SK-N-SH (cell line): ENCODE data around the gene ECE1. TPM values are rescaled to one million over a fixed set of nuclear protein-coding genes. Genes with fewer than 3 reads are reported as not detected.
A peak's percentile ranks its signal among the peaks of the same experiment; 100 is the strongest.

Source experiments
- CTCF ChIA-PET: fragments of 300-600, 350-600 bp; formaldehyde crosslinking; extraction: SDS; loops from one replicate; lab custom pipeline; 2021; lab: Yijun Ruan, JAX
- POLR2A ChIA-PET: fragments of 350-600 bp; sonication (Branson Sonifier 250); formaldehyde crosslinking; extraction: SDS; loops from one replicate; lab custom pipeline; 2020; ENCODE audit warnings: antibody characterized with exemption, inconsistent platforms; lab: Yijun Ruan, JAX
- DNase-seq: peaks from one replicate; pipeline ENCODE4 v3.0.0; 2012
- H2AFZ ChIP-seq: fragments of 200-600 bp; sonication (generic); 2 replicates; pipeline ENCODE4 v1.8.1; 2016; ENCODE audit warnings: antibody characterized with exemption, mild to moderate bottlenecking, low read depth
- H3F3A ChIP-seq: fragments of 200-600 bp; sonication (generic); replicated peaks from 2 replicates; pipeline ENCODE3; 2016; ENCODE audit warnings: antibody characterized with exemption, mild to moderate bottlenecking; ENCODE audit not compliant: insufficient read depth
- H3K27ac ChIP-seq, 2 experiments: fragments of 200-500 bp in 1 of 2; fragments of 200-600 bp in 1 of 2; sonication (Bioruptor generic) in 1 of 2; sonication (generic), shearing (Covaris generic) in 1 of 2; 2 replicates each; pipeline versions ENCODE4 v1.5.1 to v1.6.1; 2014 to 2016; ENCODE audit warnings: low read depth in 2 of 2, inconsistent platforms in 1 of 2, low read length in 1 of 2, mild to moderate bottlenecking in 1 of 2, mixed read lengths in 1 of 2
- H3K27me3 ChIP-seq: fragments of 200-600 bp; sonication (generic), shearing (Covaris generic); 2 replicates; pipeline ENCODE4 v1.6.1; 2016; ENCODE audit warnings: mixed run types; ENCODE audit not compliant: insufficient read depth
- H3K36me3 ChIP-seq, 2 experiments: fragments of 200-500 bp in 1 of 2; fragments of 200-600 bp in 1 of 2; sonication (Bioruptor generic) in 1 of 2; sonication (generic) in 1 of 2; replicated peaks in 1 of 2; 2 replicates each; pipeline versions ENCODE3 to v1.5.1; 2014 to 2016; ENCODE audit warnings: low read length in 1 of 2, mild to moderate bottlenecking in 1 of 2; ENCODE audit not compliant: insufficient read depth in 2 of 2, control insufficient read depth in 1 of 2
- H3K4me1 ChIP-seq, 2 experiments: fragments of 200-500 bp in 1 of 2; fragments of 200-600 bp in 1 of 2; sonication (Bioruptor generic) in 1 of 2; sonication (generic), shearing (Covaris generic) in 1 of 2; 2 replicates each; pipeline versions ENCODE4 v1.5.1 to v1.6.1; 2014 to 2016; ENCODE audit warnings: low read depth in 1 of 2, low read length in 1 of 2, mixed run types in 1 of 2; ENCODE audit not compliant: insufficient read depth in 2 of 2, control insufficient read depth in 1 of 2
- H3K4me2 ChIP-seq: fragments of 200-600 bp; sonication (generic), shearing (Covaris generic); 2 replicates; pipeline ENCODE4 v1.6.1; 2017; ENCODE audit warnings: mixed run types
- H3K4me3 ChIP-seq, 2 experiments: fragments of 200-500 bp in 1 of 2; fragments of 200-600 bp in 1 of 2; sonication (Bioruptor generic) in 1 of 2; sonication (generic), shearing (Covaris generic) in 1 of 2; 2 replicates each; pipeline versions ENCODE4 v1.5.1 to v1.8.1; 2014 to 2016; ENCODE audit warnings: low read depth in 2 of 2, inconsistent platforms in 1 of 2, low read length in 1 of 2, mild to moderate bottlenecking in 1 of 2, mixed read lengths in 1 of 2, moderate library complexity in 1 of 2
- H3K79me2 ChIP-seq: fragments of 200-600 bp; sonication (generic); 2 replicates; pipeline ENCODE4 v1.8.1; 2017; ENCODE audit warnings: mild to moderate bottlenecking; ENCODE audit not compliant: insufficient read depth
- H3K9ac ChIP-seq: fragments of 200-600 bp; sonication (generic); 2 replicates; pipeline ENCODE4 v1.6.1; 2017; ENCODE audit warnings: mixed run types
- H3K9me2 ChIP-seq: fragments of 200-600 bp; sonication (generic); 2 replicates; pipeline ENCODE4 v1.6.1; 2017; ENCODE audit warnings: mixed run types
- H3K9me3 ChIP-seq: fragments of 200-600 bp; sonication (generic); 2 replicates; pipeline ENCODE4 v1.6.1; 2017; ENCODE audit warnings: mixed run types, mild to moderate bottlenecking, moderate library complexity
- H4K20me1 ChIP-seq: fragments of 200-600 bp; sonication (generic); 2 replicates; pipeline ENCODE4 v1.6.1; 2017; ENCODE audit warnings: mild to moderate bottlenecking, mixed run types; ENCODE audit not compliant: insufficient read depth
- CTCF ChIP-seq: fragments of 200-600 bp; sonication (generic); IDR thresholded peaks from 2 replicates; pipeline ENCODE4 v1.6.1; 2017; ENCODE audit warnings: antibody characterized with exemption, mild to moderate bottlenecking, moderate library complexity
- ELF1 ChIP-seq: IDR thresholded peaks from 2 replicates; pipeline ENCODE4 v1.4.0; 2012
- EZH2phosphoT487 ChIP-seq: fragments of 200-600 bp; sonication (generic); IDR thresholded peaks from 2 replicates; pipeline ENCODE4 v1.6.1; 2017; ENCODE audit warnings: low read depth, mixed run types, mild to moderate bottlenecking, antibody characterized with exemption, moderate library complexity, borderline replicate concordance
- FOXJ3 ChIP-seq: sonication (generic); formaldehyde crosslinking; IDR thresholded peaks from 2 replicates; pipeline ENCODE4 v1.5.1; 2020; ENCODE audit warnings: mild to moderate bottlenecking, missing genetic modification reagents
- MXI1 ChIP-seq: IDR thresholded peaks from 2 replicates; pipeline ENCODE4 v1.6.1; 2012; ENCODE audit warnings: mild to moderate bottlenecking, low read depth, low read length, improper control_type of control experiment
- NFIC ChIP-seq: IDR thresholded peaks from 2 replicates; pipeline ENCODE4 v1.4.0; 2012; ENCODE audit warnings: borderline replicate concordance
- RAD21 ChIP-seq: IDR thresholded peaks from 2 replicates; pipeline ENCODE4 v1.6.1; 2012; ENCODE audit warnings: mild to moderate bottlenecking, low read length
- SIN3A ChIP-seq: IDR thresholded peaks from 2 replicates; pipeline ENCODE4 v1.6.1; 2012; ENCODE audit warnings: low read depth, mild to moderate bottlenecking, low read length, moderate library complexity, borderline replicate concordance
- SMC3 ChIP-seq: IDR thresholded peaks from 2 replicates; pipeline ENCODE4 v1.6.1; 2012; ENCODE audit warnings: low read depth, low read length, improper control_type of control experiment
- WGBS: methylation state at CpG from one replicate; pipeline ENCODE4 v1.1.6; 2017; ENCODE audit warnings: low lambda C conversion rate; 5-methylcytosine and 5-hydroxymethylcytosine counted together
- polyA plus RNA-seq, 3 experiments: library from polyadenylated mRNA; depleted of rRNA; stranded (reverse); fragments of >200 nt; gene quantifications; 2 replicates each; pipeline ENCODE4 v1.2.3, GENCODE V29; 2012

The ECE1 gene
- polyA plus RNA-seq, 1 of the 3 experiments (the other 2 are of a cell fraction) = 96.6 TPM

DNA sequence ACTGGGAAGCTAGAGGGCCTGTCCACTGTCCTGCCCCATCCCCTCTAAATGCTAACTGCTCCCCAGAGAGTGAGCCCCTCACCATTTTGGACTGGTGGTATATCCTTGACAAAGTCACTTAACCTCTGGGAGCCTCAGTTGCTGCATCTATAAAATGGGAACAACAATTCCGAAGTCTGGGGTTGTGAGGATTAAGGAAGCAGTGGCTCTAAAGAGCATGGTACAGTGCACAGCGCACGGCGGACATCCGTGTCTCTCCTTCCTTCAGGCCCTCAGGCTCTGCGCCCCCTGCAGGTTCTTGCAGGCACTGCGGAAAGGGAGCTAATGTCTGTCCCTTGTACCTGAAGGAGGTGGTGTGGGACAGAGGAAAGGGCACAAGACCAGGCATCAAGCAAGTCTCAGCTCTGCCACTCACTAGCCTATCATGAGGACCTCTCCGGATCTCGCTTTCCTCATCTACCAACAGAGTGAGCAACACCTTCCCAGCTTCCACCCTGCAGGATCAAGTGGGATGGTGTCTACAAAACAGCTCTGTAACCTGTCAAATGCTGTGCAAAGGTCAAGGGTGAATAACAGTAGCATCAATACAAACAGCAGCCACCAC is 20.1 kb downstream of the ECE1 start:
- 70% methylated on average over 8 of the region's 9 CpGs for WGBS
- peak overlapping the region in 1 of 2 experiments; percentile 59; a peak in 1 of 4 replicates for H3K27ac ChIP-seq
- CTCF ChIA-PET = interaction anchor here (0.5 to 7.5 kb wide), 35 partner anchors 9 to 290 kb away, joined by 3 to 95 read pairs (median 10); no protein-coding TSS in a partner anchor
- H3K9me3 ChIP-seq = no peaks in the 10 kb centered on the region
- peaks cover under 1% of the 10 kb centered on the region for H3F3A ChIP-seq
- no peaks in the 10 kb centered on the region for H3K27me3 ChIP-seq
- TF ChIP-seq FOXJ3 (CRISPR knock-in tag) (no peak), NFIC (no peak), SMC3 (peak; percentile 72), CTCF (peak; percentile 92), MXI1 (0 out of 2 replicates have a peak, but pooled peaks have one; percentile 15), RAD21 (peak; percentile 62), SIN3A (no peak)
- TF ChIP-seq, all 33 proteins: peak for 4
- no peak overlapping the region for H3K9ac ChIP-seq
- H3K9me2 ChIP-seq = no peaks in the 10 kb centered on the region
- H3K79me2 ChIP-seq = no peaks in the 10 kb centered on the region
- no peak overlapping the region for H3K4me2 ChIP-seq
- no peak overlapping the region for H2AFZ ChIP-seq
- H3K36me3 ChIP-seq = peaks cover 5 to 45% of the 10 kb centered on the region in 2 experiments
- POLR2A ChIA-PET = interaction anchor here (0.7 kb wide), 1 partner anchor 13 kb away, joined by 3 read pairs; no protein-coding TSS in a partner anchor
- H4K20me1 ChIP-seq = no peaks in the 10 kb centered on the region
- H3K4me1 ChIP-seq = peaks cover 0 to 44% of the 10 kb centered on the region in 2 experiments; a peak in 1 of 4 replicates
- DNase-seq = peak; percentile 75
- H3K4me3 ChIP-seq = no peak overlapping the region; a peak in 1 of 4 replicates

- H3K79me2 ChIP-seq = no peaks in the 10 kb centered on the region
- H3K9ac ChIP-seq = no peak overlapping the region
- TF ChIP-seq FOXJ3 (CRISPR knock-in tag) (no peak), ELF1 (no peak), EZH2phosphoT487 (no peak)
- no peak for DNase-seq
- 89% methylated on average over 4 of the region's 7 CpGs for WGBS
- CTCF ChIA-PET = interaction anchor here (0.7 to 7.5 kb wide), 29 partner anchors 9 to 385 kb away, joined by 3 to 95 read pairs (median 12); no protein-coding TSS in a partner anchor
- H3K4me3 ChIP-seq = no peak overlapping the region
- H3K4me2 ChIP-seq = no peak overlapping the region
- H3K9me2 ChIP-seq = no peaks in the 10 kb centered on the region
- POLR2A ChIA-PET = interaction anchor here (0.7 kb wide), 1 partner anchor 483 kb away, joined by 3 read pairs; no protein-coding TSS in a partner anchor
- H3K36me3 ChIP-seq = peaks cover 5 to 45% of the 10 kb centered on the region in 2 experiments
- H3K4me1 ChIP-seq = peaks cover 0 to 40% of the 10 kb centered on the region in 2 experiments; a peak in 1 of 4 replicates
- peak overlapping the region in 1 of 2 experiments; percentile 59; a peak in 1 of 4 replicates for H3K27ac ChIP-seq
- H4K20me1 ChIP-seq = no peaks in the 10 kb centered on the region
- H3F3A ChIP-seq = peaks cover 4% of the 10 kb centered on the region
- no peaks in the 10 kb centered on the region for H3K27me3 ChIP-seq
- no peak overlapping the region for H2AFZ ChIP-seq
- H3K9me3 ChIP-seq = no peaks in the 10 kb centered on the region
Observed at GRCh38 chr1:21269461-21270085, 20.7 kb downstream of the ECE1 start.
